Measurements from ENCODE around the gene PRDM5.
A peak's percentile ranks its signal among the peaks of the same experiment; 100 is the strongest.

The PRDM5 gene

DNA sequence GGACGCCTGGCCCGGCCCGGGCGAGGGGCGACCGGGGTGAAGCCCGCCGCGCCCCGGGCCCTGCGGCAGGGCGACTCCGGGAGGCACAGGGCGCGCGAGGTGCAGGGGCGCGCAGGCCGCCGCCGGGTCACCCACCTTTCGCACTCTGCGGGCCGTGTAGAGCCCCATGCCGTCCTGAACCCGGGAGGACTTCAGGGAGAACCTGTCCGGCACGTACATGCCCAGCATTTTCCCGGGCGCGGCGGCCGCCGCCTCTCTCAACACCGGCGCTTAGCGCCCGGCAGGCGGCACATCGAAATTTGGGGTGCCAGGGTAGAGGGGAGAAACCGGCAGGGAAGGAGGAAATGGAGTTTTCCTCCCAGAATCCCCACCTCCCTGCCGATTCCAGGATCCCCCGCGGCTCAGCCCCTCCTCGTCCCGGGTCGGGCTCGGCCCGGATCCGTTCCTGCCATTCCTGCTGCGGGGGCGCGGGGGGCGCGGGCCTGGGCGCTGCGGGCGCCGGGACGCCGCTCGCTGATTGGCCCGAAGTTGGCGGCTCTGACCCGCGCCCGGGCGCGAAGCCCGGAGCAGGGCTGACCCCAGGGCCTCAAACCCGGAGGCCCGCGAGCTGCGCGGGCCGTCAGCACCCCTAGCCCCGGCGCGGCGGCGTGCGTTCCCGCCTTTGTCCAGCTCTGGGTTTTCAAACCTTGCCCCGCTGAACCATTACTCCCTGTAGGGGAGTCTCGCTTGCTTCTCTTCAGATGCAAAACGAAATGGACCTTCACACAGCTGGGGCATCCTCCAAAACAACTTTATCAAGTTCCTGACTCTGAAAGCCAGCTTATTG is at the start of gene PRDM5:
PRDM5 (minus strand) TSS at position 346 of the 826 bp plus-strand sequence; CDS start at position 228, 118 bp downstream.
- peak within 1 kb of the TSS; percentile 77 for H3K4me3 ChIP-seq (ENCODE audit: low read depth, low read length)

GRCh38 chr4:120971884-120972283 is 49.4 kb upstream of the PRDM5 start:
- no peak overlapping the region for H3K27ac ChIP-seq (ENCODE audit: low read depth, low read length)
- H3K27me3 ChIP-seq (ENCODE audit: control insufficient read depth, insufficient read depth, low read length) = no peaks in the 10 kb centered on the region
- no peaks in the 10 kb centered on the region for H3K9me3 ChIP-seq (ENCODE audit: control insufficient read depth, insufficient read depth, low read length)
- H3K4me1 ChIP-seq (ENCODE audit: control insufficient read depth, insufficient read depth, low read length) = no peaks in the 10 kb centered on the region
- no peak overlapping the region for H3K9ac ChIP-seq (ENCODE audit: low read depth, low read length)
- no peak overlapping the region for H3K4me3 ChIP-seq (ENCODE audit: low read depth, low read length)
- H3K36me3 ChIP-seq (ENCODE audit: control insufficient read depth, insufficient read depth, low read length) = no peaks in the 10 kb centered on the region

More for the DNA sequence above, at the start of gene PRDM5:
- Histone ChIP-seq H3K36me3 (ENCODE audit: control insufficient read depth, insufficient read depth, low read length) (peaks cover 5% of the 10 kb centered on the region; the same call in 1 of the 2 replicates), H3K27ac (ENCODE audit: low read depth, low read length) (peak within 1 kb of the TSS; percentile 87), H3K27me3 (ENCODE audit: control insufficient read depth, insufficient read depth, low read length) (no peaks in the 10 kb centered on the region), H3K9me3 (ENCODE audit: control insufficient read depth, insufficient read depth, low read length) (no peaks in the 10 kb centered on the region), H3K9ac (ENCODE audit: low read depth, low read length) (peak within 1 kb of the TSS; percentile 89), H3K4me1 (ENCODE audit: control insufficient read depth, insufficient read depth, low read length) (peaks cover 50% of the 10 kb centered on the region)

- no peaks in the 10 kb centered on the region for H3K27me3 ChIP-seq (ENCODE audit: control insufficient read depth, insufficient read depth, low read length)
These were observed 43.4 kb upstream of the PRDM5 start for GRCh38 chr4:120965938-120966337.

GRCh38 chr4:120964596-120964995 is 42.1 kb upstream of the PRDM5 start:
- no peaks in the 10 kb centered on the region for H3K36me3 ChIP-seq (ENCODE audit: control insufficient read depth, insufficient read depth, low read length)
- no peak overlapping the region for H3K4me3 ChIP-seq (ENCODE audit: low read depth, low read length)
- no peaks in the 10 kb centered on the region for H3K27me3 ChIP-seq (ENCODE audit: control insufficient read depth, insufficient read depth, low read length)
- no peak overlapping the region for H3K27ac ChIP-seq (ENCODE audit: low read depth, low read length)
- H3K9ac ChIP-seq (ENCODE audit: low read depth, low read length) = no peak overlapping the region
- no peaks in the 10 kb centered on the region for H3K9me3 ChIP-seq (ENCODE audit: control insufficient read depth, insufficient read depth, low read length)
- H3K4me1 ChIP-seq (ENCODE audit: control insufficient read depth, insufficient read depth, low read length) = peaks cover 8% of the 10 kb centered on the region

More at GRCh38 chr4:120965938-120966337, 43.4 kb upstream of the PRDM5 start:
- H3K9me3 ChIP-seq (ENCODE audit: control insufficient read depth, insufficient read depth, low read length) = no peaks in the 10 kb centered on the region
- no peaks in the 10 kb centered on the region for H3K36me3 ChIP-seq (ENCODE audit: control insufficient read depth, insufficient read depth, low read length)
- peaks cover 8% of the 10 kb centered on the region for H3K4me1 ChIP-seq (ENCODE audit: control insufficient read depth, insufficient read depth, low read length)
- no peak overlapping the region for H3K9ac ChIP-seq (ENCODE audit: low read depth, low read length)
- no peak overlapping the region for H3K27ac ChIP-seq (ENCODE audit: low read depth, low read length)
- H3K4me3 ChIP-seq (ENCODE audit: low read depth, low read length) = no peak overlapping the region

GRCh38 chr4:120963449-120963848 is 40.9 kb upstream of the PRDM5 start:
- H3K4me3 ChIP-seq (ENCODE audit: low read depth, low read length) = no peak overlapping the region
- H3K27me3 ChIP-seq (ENCODE audit: control insufficient read depth, insufficient read depth, low read length) = no peaks in the 10 kb centered on the region
- H3K9ac ChIP-seq (ENCODE audit: low read depth, low read length) = no peak overlapping the region
- no peak overlapping the region for H3K27ac ChIP-seq (ENCODE audit: low read depth, low read length)
- no peaks in the 10 kb centered on the region for H3K36me3 ChIP-seq (ENCODE audit: control insufficient read depth, insufficient read depth, low read length)
- H3K4me1 ChIP-seq (ENCODE audit: control insufficient read depth, insufficient read depth, low read length) = peaks cover 8% of the 10 kb centered on the region
- no peaks in the 10 kb centered on the region for H3K9me3 ChIP-seq (ENCODE audit: control insufficient read depth, insufficient read depth, low read length)

DNA sequence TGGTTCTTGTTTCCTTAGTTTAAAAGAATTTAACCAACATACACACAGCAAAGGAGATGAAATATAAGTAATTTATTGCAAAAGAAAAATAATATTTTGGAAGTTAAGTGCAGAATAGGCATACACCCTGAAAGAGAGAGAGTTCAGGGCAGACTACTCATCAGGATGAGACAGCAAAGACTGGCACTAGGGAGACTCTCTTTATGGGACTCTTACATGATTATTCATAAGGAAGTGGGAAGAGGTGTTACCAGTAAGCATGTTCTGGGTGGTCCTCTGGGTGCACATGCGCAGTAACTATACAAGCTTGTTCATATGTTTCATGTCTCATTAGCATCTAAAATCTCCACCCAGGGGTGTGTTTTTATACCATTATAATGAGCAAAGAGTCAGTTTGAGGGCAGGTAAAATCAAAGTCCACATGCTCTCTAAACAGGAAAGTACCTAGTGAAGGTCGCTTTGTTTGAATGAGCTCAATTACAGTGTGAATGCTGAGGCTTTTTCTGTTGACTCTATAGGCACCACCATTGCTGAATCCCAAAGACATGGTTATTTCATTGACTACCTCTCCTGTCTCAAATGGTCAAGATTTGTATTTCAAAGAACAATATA is 38.2 kb upstream of the PRDM5 start:
- Histone ChIP-seq H3K9ac (ENCODE audit: low read depth, low read length) (no peak overlapping the region), H3K4me1 (ENCODE audit: control insufficient read depth, insufficient read depth, low read length) (peaks cover 8% of the 10 kb centered on the region), H3K36me3 (ENCODE audit: control insufficient read depth, insufficient read depth, low read length) (no peaks in the 10 kb centered on the region), H3K4me3 (ENCODE audit: low read depth, low read length) (no peak overlapping the region), H3K27me3 (ENCODE audit: control insufficient read depth, insufficient read depth, low read length) (no peaks in the 10 kb centered on the region), H3K27ac (ENCODE audit: low read depth, low read length) (no peak overlapping the region), H3K9me3 (ENCODE audit: control insufficient read depth, insufficient read depth, low read length) (no peaks in the 10 kb centered on the region)

DNA sequence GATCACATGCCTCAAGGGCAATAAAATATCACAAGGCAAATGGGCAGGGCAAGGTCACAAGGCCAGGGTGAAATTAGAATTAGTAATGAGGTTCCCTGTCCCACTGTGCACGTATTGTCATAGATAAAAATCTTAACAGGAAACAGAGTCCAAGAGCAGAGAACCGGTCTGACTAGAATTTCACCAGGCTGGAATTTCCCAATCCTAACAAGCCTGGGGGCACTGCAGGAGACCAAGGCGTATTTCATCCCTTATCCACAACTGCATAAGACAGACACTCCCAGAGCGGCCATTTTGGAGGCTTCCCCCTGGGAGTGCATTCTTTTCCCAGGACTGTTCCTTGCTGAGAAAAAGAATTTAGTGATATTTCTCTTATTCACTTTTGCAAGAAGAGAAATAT is 25.9 kb upstream of the PRDM5 start:
- Histone ChIP-seq H3K36me3 (ENCODE audit: control insufficient read depth, insufficient read depth, low read length) (no peaks in the 10 kb centered on the region), H3K9me3 (ENCODE audit: control insufficient read depth, insufficient read depth, low read length) (peaks cover 15% of the 10 kb centered on the region), H3K4me1 (ENCODE audit: control insufficient read depth, insufficient read depth, low read length) (no peaks in the 10 kb centered on the region), H3K4me3 (ENCODE audit: low read depth, low read length) (no peak overlapping the region), H3K27ac (ENCODE audit: low read depth, low read length) (no peak overlapping the region), H3K27me3 (ENCODE audit: control insufficient read depth, insufficient read depth, low read length) (no peaks in the 10 kb centered on the region), H3K9ac (ENCODE audit: low read depth, low read length) (no peak overlapping the region)

- no peak overlapping the region for H3K9ac ChIP-seq (ENCODE audit: low read depth, low read length)
- no peak overlapping the region for H3K4me3 ChIP-seq (ENCODE audit: low read depth, low read length)
- H3K27me3 ChIP-seq (ENCODE audit: control insufficient read depth, insufficient read depth, low read length) = no peaks in the 10 kb centered on the region
- no peak overlapping the region for H3K27ac ChIP-seq (ENCODE audit: low read depth, low read length)
- H3K4me1 ChIP-seq (ENCODE audit: control insufficient read depth, insufficient read depth, low read length) = no peaks in the 10 kb centered on the region
- no peaks in the 10 kb centered on the region for H3K36me3 ChIP-seq (ENCODE audit: control insufficient read depth, insufficient read depth, low read length)
- no peaks in the 10 kb centered on the region for H3K9me3 ChIP-seq (ENCODE audit: control insufficient read depth, insufficient read depth, low read length)
These were observed 20.2 kb upstream of the PRDM5 start for GRCh38 chr4:120942776-120943175.

GRCh38 chr4:120940547-120940946 is 18.0 kb upstream of the PRDM5 start:
- no peaks in the 10 kb centered on the region for H3K27me3 ChIP-seq (ENCODE audit: control insufficient read depth, insufficient read depth, low read length)
- no peak overlapping the region for H3K9ac ChIP-seq (ENCODE audit: low read depth, low read length)
- H3K4me3 ChIP-seq (ENCODE audit: low read depth, low read length) = no peak overlapping the region
- no peak overlapping the region for H3K27ac ChIP-seq (ENCODE audit: low read depth, low read length)
- H3K4me1 ChIP-seq (ENCODE audit: control insufficient read depth, insufficient read depth, low read length) = no peaks in the 10 kb centered on the region
- no peaks in the 10 kb centered on the region for H3K36me3 ChIP-seq (ENCODE audit: control insufficient read depth, insufficient read depth, low read length)
- no peaks in the 10 kb centered on the region for H3K9me3 ChIP-seq (ENCODE audit: control insufficient read depth, insufficient read depth, low read length)

DNA sequence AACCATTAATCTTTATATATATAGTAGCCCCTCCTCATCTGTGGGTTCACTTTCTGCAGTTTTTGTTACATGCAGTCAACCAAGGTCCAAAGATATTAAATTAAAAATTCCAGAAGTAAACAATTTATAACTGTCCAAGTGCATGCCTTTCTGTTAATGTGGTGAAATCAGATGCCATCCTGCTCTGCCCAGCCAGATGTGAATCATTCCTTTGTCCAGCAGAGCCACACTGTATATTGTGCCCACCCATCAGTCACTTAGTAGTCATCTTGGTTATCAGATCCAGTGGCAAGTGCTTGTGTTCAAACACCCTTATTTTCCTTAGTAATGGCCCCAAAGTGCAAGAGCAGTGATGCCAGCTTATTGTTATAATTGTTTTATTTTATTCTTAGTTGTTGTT is 17.2 kb upstream of the PRDM5 start:
- Histone ChIP-seq H3K27me3 (ENCODE audit: control insufficient read depth, insufficient read depth, low read length) (no peaks in the 10 kb centered on the region), H3K27ac (ENCODE audit: low read depth, low read length) (no peak overlapping the region), H3K4me1 (ENCODE audit: control insufficient read depth, insufficient read depth, low read length) (no peaks in the 10 kb centered on the region)

DNA sequence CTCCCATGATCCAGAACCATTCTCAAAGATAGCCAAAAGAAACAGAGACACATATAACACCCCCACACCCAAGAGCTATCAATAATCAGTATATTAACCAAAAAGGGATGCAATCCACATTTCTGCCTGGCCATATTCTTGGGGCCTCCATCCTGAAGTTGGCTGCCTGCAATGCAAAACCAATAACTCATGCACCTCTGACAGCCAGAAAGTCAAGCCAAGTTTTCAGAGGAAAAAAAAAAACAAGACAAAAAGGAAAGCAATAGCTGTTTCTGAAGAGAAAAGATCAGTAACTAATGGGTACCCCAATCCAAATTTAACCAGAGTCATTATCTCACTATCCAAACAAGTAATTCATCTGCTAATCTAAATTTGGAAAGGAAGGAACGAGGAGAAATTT is 7.3 kb upstream of the PRDM5 start:
- Histone ChIP-seq H3K4me3 (ENCODE audit: low read depth, low read length) (no peak overlapping the region), H3K4me1 (ENCODE audit: control insufficient read depth, insufficient read depth, low read length) (no peaks in the 10 kb centered on the region), H3K9ac (ENCODE audit: low read depth, low read length) (no peak overlapping the region), H3K27me3 (ENCODE audit: control insufficient read depth, insufficient read depth, low read length) (no peaks in the 10 kb centered on the region), H3K27ac (ENCODE audit: low read depth, low read length) (no peak overlapping the region), H3K9me3 (ENCODE audit: control insufficient read depth, insufficient read depth, low read length) (no peaks in the 10 kb centered on the region), H3K36me3 (ENCODE audit: control insufficient read depth, insufficient read depth, low read length) (no peaks in the 10 kb centered on the region)

More for the DNA sequence above, 17.2 kb upstream of the PRDM5 start:
- Histone ChIP-seq H3K36me3 (ENCODE audit: control insufficient read depth, insufficient read depth, low read length) (no peaks in the 10 kb centered on the region), H3K4me3 (ENCODE audit: low read depth, low read length) (no peak overlapping the region), H3K9me3 (ENCODE audit: control insufficient read depth, insufficient read depth, low read length) (no peaks in the 10 kb centered on the region), H3K9ac (ENCODE audit: low read depth, low read length) (no peak overlapping the region)
